NOMO-1 treated with dmso at 0.1 percent for 144 hours (cell line): ENCODE measurements around the gene KRTAP5-2.
"Not testable (repeated sequence)": the region's sequence is repeated elsewhere in the genome, so short reads cannot be mapped to it uniquely, and the experiment has no call there.

Experiments
- DNase-seq: peaks from one replicate; lab custom pipeline; 2025; ENCODE audit not compliant: unreplicated experiment; lab: John Stamatoyannopoulos, UW

KRTAP5-2 gene

GRCh38 chr11:1628506-1629325, 30.6 kb upstream of the KRTAP5-2 start:
- DNase-seq, result peak; percentile 38

- DNase-seq, result no peak
Measured at GRCh38 chr11:1625541-1625940, 27.4 kb upstream of the KRTAP5-2 start.

GRCh38 chr11:1624621-1625020, 26.5 kb upstream of the KRTAP5-2 start:
- no peak for DNase-seq

GRCh38 chr11:1623716-1624115, 25.6 kb upstream of the KRTAP5-2 start:
- DNase-seq, result no peak

GRCh38 chr11:1622086-1622485, 24.0 kb upstream of the KRTAP5-2 start, which contains the start of gene KRTAP5-4:
TSS of gene KRTAP5-4 (minus strand) at chr11:1622138. CDS start at chr11:1622093, 45 bp downstream.
- no peak for DNase-seq

GRCh38 chr11:1619449-1619848, 21.4 kb upstream of the KRTAP5-2 start:
- no peak for DNase-seq

GRCh38 chr11:1618231-1618630, 20.1 kb upstream of the KRTAP5-2 start:
- no peak for DNase-seq

- DNase-seq, result no peak
Measured at GRCh38 chr11:1608363-1608762, 10.3 kb upstream of the KRTAP5-2 start, which contains the start of gene KRTAP5-3. TSS of gene KRTAP5-3 (minus strand) at chr11:1608463. CDS start at chr11:1608385, 78 bp downstream.

GRCh38 chr11:1607901-1608300, 9.8 kb upstream of the KRTAP5-2 start:
- not testable (repeated sequence) for DNase-seq

- DNase-seq, result not testable (repeated sequence)
Measured at GRCh38 chr11:1607156-1607845, 9.2 kb upstream of the KRTAP5-2 start.

GRCh38 chr11:1605923-1606322, 7.8 kb upstream of the KRTAP5-2 start:
- DNase-seq, result peak; percentile 14

- DNase-seq, result no peak
Measured at GRCh38 chr11:1604711-1605110, 6.6 kb upstream of the KRTAP5-2 start.

- no peak for DNase-seq
Measured at GRCh38 chr11:1604181-1604580, 6.1 kb upstream of the KRTAP5-2 start.

- DNase-seq, result no peak
Measured at GRCh38 chr11:1603629-1604028, 5.5 kb upstream of the KRTAP5-2 start.

GRCh38 chr11:1601663-1602062, 3.6 kb upstream of the KRTAP5-2 start:
- DNase-seq, result not testable (repeated sequence)

- DNase-seq, result no peak
Measured at GRCh38 chr11:1600626-1601025, 2.5 kb upstream of the KRTAP5-2 start.

GRCh38 chr11:1598816-1599215, 722 bp upstream of the KRTAP5-2 start:
- DNase-seq, result no peak

- DNase-seq, result not testable (repeated sequence)
Measured at GRCh38 chr11:1598406-1598805, 312 bp upstream of the KRTAP5-2 start.

GRCh38 chr11:1597331-1597993, 632 bp downstream of the KRTAP5-2 start:
- DNase-seq, result no peak

GRCh38 chr11:1596576-1597121, 1.4 kb downstream of the KRTAP5-2 start:
- DNase-seq, result not testable (repeated sequence)

GRCh38 chr11:1595994-1596575, 2.0 kb downstream of the KRTAP5-2 start:
- DNase-seq, result not testable (repeated sequence)
